Dermis microvascular lymphatic vessel endothelial cell (primary cell): ENCODE data around the gene CRHR1. TPM values are rescaled to one million over a fixed set of nuclear protein-coding genes. Genes with fewer than 3 reads are reported as not detected.

Experiments used
- DNase-seq, 2 donors: peaks; one replicate each; pipeline versions ENCODE4 v3.0.0 to v3.0.0-alpha.2; 2010; ENCODE audit warnings: low read depth in 2 of 2
- total RNA-seq: library from RNA; depleted of rRNA; stranded (reverse); fragments of >200 nt; gene quantifications from 2 replicates; pipeline ENCODE4 v1.2.1, GENCODE V29; 2014

Gene CRHR1
- total RNA-seq, 1 donor from 2014 or later, result not detected

GRCh38 chr17:45863857-45864654 lies 79.9 kb downstream of the CRHR1 start:
- no peak for DNase-seq

- no peak for DNase-seq
Observed at GRCh38 chr17:45867171-45867570, 83.1 kb downstream of the CRHR1 start.

- no peak for DNase-seq
Observed at GRCh38 chr17:45867702-45868101, 83.6 kb downstream of the CRHR1 start.

GRCh38 chr17:45868276-45868675 lies 84.2 kb downstream of the CRHR1 start:
- DNase-seq, result no peak

- DNase-seq, result no peak
Observed at GRCh38 chr17:45869676-45870341, 85.7 kb downstream of the CRHR1 start.

GRCh38 chr17:45870342-45870974 lies 86.3 kb downstream of the CRHR1 start:
- DNase-seq, result no peak

- DNase-seq, result no peak
Observed at GRCh38 chr17:45871718-45872117, 87.6 kb downstream of the CRHR1 start.

GRCh38 chr17:45873728-45874127 lies 89.6 kb downstream of the CRHR1 start:
- DNase-seq, result no peak

- DNase-seq, result no peak
Observed at GRCh38 chr17:45874151-45874550, 90.0 kb downstream of the CRHR1 start.

GRCh38 chr17:45876539-45876938 lies 92.4 kb downstream of the CRHR1 start:
- DNase-seq, result no peak

GRCh38 chr17:45877467-45877866 lies 93.3 kb downstream of the CRHR1 start:
- no peak for DNase-seq

GRCh38 chr17:45883063-45883462 lies 98.9 kb downstream of the CRHR1 start:
- no peak for DNase-seq

Other genes starting within 250 kb of the CRHR1 start
- not detected in 2 replicates for gene SPPL2C, start 60.6 kb downstream of the CRHR1 start, total RNA-seq
- under 0.01 TPM in 1 of 2 replicates, not detected in the other for gene MAPT, start 110.2 kb downstream of the CRHR1 start, total RNA-seq
- not detected in 2 replicates for gene STH, start 214.9 kb downstream of the CRHR1 start, total RNA-seq